OCI-LY1 (cell line): ENCODE data around the gene SMARCC2.
"Not testable (repeated sequence)": the region's sequence is repeated elsewhere in the genome, so short reads cannot be mapped to it uniquely, and the experiment has no call there.

Source experiments
- H2AFZ ChIP-seq: fragments of 200-600 bp; sonication (generic), shearing (Covaris generic); 2 replicates; pipeline ENCODE4 v1.6.0; 2014; ENCODE audit warnings: antibody characterized with exemption, mild to moderate bottlenecking, low read length
- H3F3A ChIP-seq: fragments of 200-600 bp; sonication (generic), shearing (Covaris generic); 2 replicates; pipeline ENCODE4 v1.6.0; 2014; ENCODE audit warnings: mild to moderate bottlenecking, antibody characterized with exemption, low read length, moderate library complexity; ENCODE audit not compliant: insufficient read depth
- H3K27ac ChIP-seq: fragments of 200-600 bp; sonication (generic); 2 replicates; pipeline ENCODE4 v1.5.1; 2014; ENCODE audit warnings: low read length, mixed run types, mild to moderate bottlenecking, low read depth; ENCODE audit not compliant: poor library complexity, severe bottlenecking
- H3K27me3 ChIP-seq: fragments of 200-600 bp; sonication (generic); 2 replicates; pipeline ENCODE4 v1.6.0; 2014; ENCODE audit warnings: antibody characterized with exemption, mild to moderate bottlenecking, low read length, moderate library complexity; ENCODE audit not compliant: insufficient read depth
- H3K36me3 ChIP-seq: fragments of 200-600 bp; sonication (generic); 2 replicates; pipeline ENCODE4 v1.6.1; 2014; ENCODE audit warnings: mild to moderate bottlenecking, antibody characterized with exemption, low read length, moderate library complexity, mixed read lengths; ENCODE audit not compliant: insufficient read depth
- H3K4me1 ChIP-seq: fragments of 200-600 bp; sonication (generic); 2 replicates; pipeline ENCODE4 v1.5.1; 2014; ENCODE audit warnings: mild to moderate bottlenecking, low read length, moderate library complexity; ENCODE audit not compliant: insufficient read depth, severe bottlenecking
- H3K4me2 ChIP-seq: fragments of 200-600 bp; sonication (generic), shearing (Covaris generic); 2 replicates; pipeline ENCODE4 v1.6.1; 2014; ENCODE audit warnings: low read length
- H3K4me3 ChIP-seq: fragments of 200-600 bp; sonication (generic); 2 replicates; pipeline ENCODE4 v1.5.1; 2014; ENCODE audit warnings: low read length, low read depth, mild to moderate bottlenecking, mixed read lengths; ENCODE audit not compliant: poor library complexity, severe bottlenecking
- H3K79me2 ChIP-seq: fragments of 200-600 bp; shearing (Covaris generic); 2 replicates; pipeline ENCODE4 v1.6.1; 2016; ENCODE audit warnings: mixed run types, low read length, mixed read lengths; ENCODE audit not compliant: insufficient read depth
- H3K9ac ChIP-seq: fragments of 200-600 bp; sonication (generic), shearing (Covaris generic); 2 replicates; pipeline ENCODE4 v1.6.1; 2014; ENCODE audit warnings: mild to moderate bottlenecking, low read length, mixed read lengths
- H3K9me2 ChIP-seq: fragments of 200-600 bp; sonication (generic), shearing (Covaris generic); 2 replicates; pipeline ENCODE4 v1.6.1; 2014; ENCODE audit warnings: low read depth, mild to moderate bottlenecking, low read length, mixed read lengths
- H3K9me3 ChIP-seq: fragments of 200-600 bp; shearing (Covaris generic); 2 replicates; pipeline ENCODE4 v1.6.1; 2014; ENCODE audit warnings: low read length, mixed read lengths
- H4K20me1 ChIP-seq: fragments of 200-600 bp; sonication (generic), shearing (Covaris generic); 2 replicates; pipeline ENCODE4 v1.6.0; 2016; ENCODE audit warnings: mild to moderate bottlenecking, low read length; ENCODE audit not compliant: insufficient read depth
- CTCF ChIP-seq: fragments of 200-600 bp; sonication (generic), shearing (Covaris generic); IDR thresholded peaks from 2 replicates; pipeline ENCODE4 v1.5.1; 2017; ENCODE audit warnings: mild to moderate bottlenecking, antibody characterized with exemption, low read length, moderate library complexity, mixed read lengths
- EZH2 ChIP-seq: fragments of 200-600 bp; sonication (generic), shearing (Covaris generic); IDR thresholded peaks from 2 replicates; pipeline ENCODE4 v1.8.0; 2017; ENCODE audit warnings: borderline replicate concordance, mixed run types, mild to moderate bottlenecking, antibody characterized with exemption, low read length, moderate library complexity, mixed read lengths

SMARCC2 gene

GRCh38 chr12:56197921-56198635 lies 8.8 kb upstream of the SMARCC2 start:
- H3K36me3 ChIP-seq, result no peaks in the 10 kb centered on the region; the same call in 1 of the 2 replicates
- peaks cover 7% of the 10 kb centered on the region for H3K4me1 ChIP-seq
- no peaks in the 10 kb centered on the region for H3K27me3 ChIP-seq
- H3K4me2 ChIP-seq, result no peak overlapping the region
- H3K9ac ChIP-seq, result no peak overlapping the region
- no peak for TF ChIP-seq EZH2
- TF ChIP-seq CTCF, result no peak
- no peak overlapping the region for H3K27ac ChIP-seq
- no peaks in the 10 kb centered on the region for H4K20me1 ChIP-seq
- H3K4me3 ChIP-seq, result no peak overlapping the region
- H3F3A ChIP-seq, result no peaks in the 10 kb centered on the region
- no peaks in the 10 kb centered on the region for H3K79me2 ChIP-seq
- no peaks in the 10 kb centered on the region for H3K9me2 ChIP-seq
- no peaks in the 10 kb centered on the region for H3K9me3 ChIP-seq
- H2AFZ ChIP-seq, result no peak overlapping the region

- not testable (repeated sequence) for H3K36me3 ChIP-seq, H3K9me2 ChIP-seq, H3K9ac ChIP-seq, H3K4me2 ChIP-seq, H3K4me3 ChIP-seq, H3K9me3 ChIP-seq, H3K27ac ChIP-seq, H3K27me3 ChIP-seq, H4K20me1 ChIP-seq, H3K4me1 ChIP-seq, H2AFZ ChIP-seq, H3K79me2 ChIP-seq, H3F3A ChIP-seq
These were observed 7.7 kb upstream of the SMARCC2 start for GRCh38 chr12:56196818-56197550.

- Histone ChIP-seq H3K4me3 (no peak overlapping the region), H3K79me2 (peaks cover 8% of the 10 kb centered on the region), H4K20me1 (no peaks in the 10 kb centered on the region), H3K4me2 (no peak overlapping the region), H3K4me1 (peaks cover 23% of the 10 kb centered on the region), H3K27me3 (no peaks in the 10 kb centered on the region), H2AFZ (peak overlapping the region; percentile 23; the same call in 1 of the 2 replicates), H3K27ac (no peak overlapping the region), H3F3A (peaks cover 9% of the 10 kb centered on the region; the same call in 1 of the 2 replicates), H3K36me3 (no peaks in the 10 kb centered on the region), H3K9me2 (no peaks in the 10 kb centered on the region), H3K9ac (no peak overlapping the region), H3K9me3 (no peaks in the 10 kb centered on the region)
- TF ChIP-seq EZH2 (no peak), CTCF (peak; percentile 90)
These were observed 3.8 kb upstream of the SMARCC2 start for GRCh38 chr12:56193025-56193578.
